K562 (cell line): ENCODE data around the gene KNTC1. TPM values are rescaled to one million over a fixed set of nuclear protein-coding genes. Genes with fewer than 3 reads are reported as not detected.
A peak's percentile ranks its signal among the peaks of the same experiment; 100 is the strongest.

ENCODE experiments used
- ERF ChIP-seq: fragments of 450-650 bp; formaldehyde crosslinking; IDR thresholded peaks from 2 replicates; pipeline ENCODE4 v1.4.0; 2020; ENCODE audit warnings: mild to moderate bottlenecking, mixed read lengths
- GATA2 ChIP-seq: sonication (generic); formaldehyde crosslinking; IDR thresholded peaks from 2 replicates; pipeline ENCODE4 v1.4.0; 2020; ENCODE audit warnings: mild to moderate bottlenecking, missing genetic modification reagents
- HLTF ChIP-seq: fragments of 450-650 bp; IDR thresholded peaks from 2 replicates; pipeline ENCODE4 v1.6.1; 2016
- HMG20B ChIP-seq: fragments of 250-450 bp; sonication (Bioruptor Pico); IDR thresholded peaks from 2 replicates; pipeline ENCODE4 v1.5.0; 2021; ENCODE audit warnings: mild to moderate bottlenecking
- MTA3 ChIP-seq: fragments of 450-650 bp; formaldehyde crosslinking; IDR thresholded peaks from 2 replicates; pipeline ENCODE4 v1.6.1; 2017; ENCODE audit warnings: mild to moderate bottlenecking, borderline replicate concordance
- MYC ChIP-seq, 2 experiments: fragments of 250-450 bp in 1 of 2; sonication (Bioruptor Pico) in 1 of 2; IDR thresholded peaks; 2 replicates each; pipeline versions ENCODE4 v1.5.1 to v1.6.1; 2012 to 2021; ENCODE audit warnings: low read depth in 2 of 2, borderline replicate concordance in 1 of 2, improper control_type of control experiment in 1 of 2, low read length in 1 of 2, mild to moderate bottlenecking in 1 of 2, moderate library complexity in 1 of 2
- PHB2 ChIP-seq: fragments of 450-650 bp; IDR thresholded peaks from 2 replicates; pipeline ENCODE4 v1.6.1; 2017; ENCODE audit warnings: low read depth
- PTRF ChIP-seq: fragments of 450-650 bp; IDR thresholded peaks from 2 replicates; pipeline ENCODE4 v1.6.1; 2016; ENCODE audit warnings: mild to moderate bottlenecking, missing genetic modification characterization, missing compliant biosample characterization
- SMAD1 ChIP-seq: fragments of 150-350 bp; IDR thresholded peaks from 2 replicates; pipeline ENCODE4 v1.6.1; 2014; ENCODE audit warnings: low read length, low read depth; ENCODE audit not compliant: partially characterized antibody
- SMARCE1 ChIP-seq: fragments of 450-650 bp; IDR thresholded peaks from 2 replicates; pipeline ENCODE4 v1.7.1; 2016; ENCODE audit warnings: mild to moderate bottlenecking
- TAL1 ChIP-seq: fragments of 450-650 bp; IDR thresholded peaks from 2 replicates; pipeline ENCODE4 v1.6.1; 2016; ENCODE audit warnings: mild to moderate bottlenecking
- ZFP36 ChIP-seq: fragments of 150-350 bp; IDR thresholded peaks from 2 replicates; pipeline ENCODE4 v1.6.1; 2018; ENCODE audit warnings: low read length, low read depth; ENCODE audit not compliant: partially characterized antibody
- ZNF778 ChIP-seq: fragments of 450-650 bp; formaldehyde crosslinking; IDR thresholded peaks from 2 replicates; pipeline ENCODE4 v1.4.0; 2020; ENCODE audit warnings: mild to moderate bottlenecking, moderate library complexity
- polyA plus RNA-seq, 8 experiments: library from polyadenylated mRNA; depleted of rRNA in 4 of 8; stranded (reverse) in 5 of 8; unstranded in 3 of 8; fragments of >200 nt; fragmentation: Nextera tagmentation in 2 of 8; fragmentation: Illumina TruSeq in 1 of 8; extraction: Ambion mirVana in 2 of 8; extraction: Trizol in 1 of 8; gene quantifications; 2 replicates each; pipeline versions ENCODE4 v1.2.1 to v1.2.3, GENCODE V29; 2011 to 2014; ENCODE audit warnings: inconsistent platforms in 1 of 8, missing spikeins in 1 of 8
- total RNA-seq, 7 experiments: library from RNA; depleted of rRNA in 6 of 7; stranded (reverse); fragments of >200 nt in 6 of 7; fragmentation: Illumina TruSeq in 2 of 7; extraction: Trizol in 2 of 7; gene quantifications; 2 replicates each; pipeline versions ENCODE4 v1.2.1 to v1.2.3, GENCODE V29; 2011 to 2021; ENCODE audit warnings: low replicate concordance in 1 of 7
- TF ChIP-seq, protein P1 (sequence below): fragments of 250-450 bp; sonication (Bioruptor Pico); IDR thresholded peaks from 2 replicates; pipeline ENCODE4 v1.5.0; 2021
- TF ChIP-seq, protein P2 (sequence below): fragments of 250-450 bp; sonication (Bioruptor Pico); IDR thresholded peaks from 2 replicates; pipeline ENCODE4 v1.4.0; 2020; ENCODE audit warnings: borderline replicate concordance
- TF ChIP-seq, protein P3 (sequence below), 2 experiments: IDR thresholded peaks; 2 replicates each; pipeline ENCODE4 v1.6.1; 2012; ENCODE audit warnings: improper control_type of control experiment in 2 of 2, low read depth in 2 of 2, low read length in 2 of 2, borderline replicate concordance in 1 of 2
- TF ChIP-seq, protein P4 (sequence below): fragments of 250-450 bp; sonication (Bioruptor Pico); IDR thresholded peaks from 2 replicates; pipeline ENCODE4 v1.8.0; 2022; ENCODE audit warnings: moderate library complexity, mild to moderate bottlenecking, inconsistent platforms
- TF ChIP-seq, protein P5 (sequence below): sonication (generic); formaldehyde crosslinking; IDR thresholded peaks from 2 replicates; pipeline ENCODE4 v1.4.0; 2020; ENCODE audit warnings: mild to moderate bottlenecking, missing genetic modification reagents
- TF ChIP-seq, protein P6 (sequence below): IDR thresholded peaks from 3 replicates; pipeline ENCODE4 v1.6.1; 2011; ENCODE audit warnings: borderline replicate concordance, mild to moderate bottlenecking; ENCODE audit not compliant: insufficient read length, insufficient read depth

KNTC1 gene
- total and polyA plus RNA-seq, 9 of the 15 experiments (the other 6 are each of a cell fraction or from before 2014, with no cell fraction given), result 38.9 to 135 (median 99.6) TPM

DNA sequence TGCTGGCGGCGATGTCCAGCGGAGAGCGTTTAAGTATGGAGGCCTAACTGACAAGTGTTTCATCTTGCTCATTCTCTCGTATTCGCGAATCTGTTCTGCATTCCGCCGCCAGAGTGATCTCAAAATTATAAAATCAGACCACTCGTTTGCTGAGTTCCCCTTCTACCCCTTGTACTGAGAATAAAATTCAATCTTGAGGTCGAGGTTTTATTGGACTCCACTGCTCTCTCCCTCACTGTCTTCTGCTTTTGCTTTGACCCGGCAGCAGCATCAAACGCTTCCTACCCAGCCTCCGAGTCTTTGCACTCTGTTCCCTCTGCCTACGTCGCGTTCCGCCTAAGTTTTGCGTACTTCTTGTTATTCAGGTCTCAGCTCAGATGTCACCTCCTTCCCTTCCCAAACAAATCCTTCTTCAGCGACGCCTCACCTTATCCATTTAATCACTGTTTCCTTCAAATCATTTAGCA lies 462 bp downstream of the KNTC1 start (continued):
- TF ChIP-seq MYC (IDR thresholded peaks at IDR 0.05; ENCODE audit: low read depth, low read length) (no peak), MYC (CRISPR knock-in tag; IDR thresholded peaks at IDR 0.05; ENCODE audit: borderline replicate concordance, low read depth) (no peak), SMAD1 (no peak), ZFP36 (no peak), HLTF (0 out of 2 replicates have a peak, but pooled peaks have one; percentile 10), TAL1 (no peak), SMARCE1 (peak; percentile 65; the same call in 1 of the 2 replicates), ZNF778 (no peak), HMG20B (CRISPR knock-in tag) (no peak), PHB2 (0 out of 2 replicates have a peak, but pooled peaks have one; percentile 16), MTA3 (no peak), GATA2 (CRISPR knock-in tag) (peak; percentile 13; the same call in 1 of the 2 replicates), PTRF (tag) (no peak), ERF (CRISPR knock-in tag) (no peak)
- TF ChIP-seq, protein P1, sequence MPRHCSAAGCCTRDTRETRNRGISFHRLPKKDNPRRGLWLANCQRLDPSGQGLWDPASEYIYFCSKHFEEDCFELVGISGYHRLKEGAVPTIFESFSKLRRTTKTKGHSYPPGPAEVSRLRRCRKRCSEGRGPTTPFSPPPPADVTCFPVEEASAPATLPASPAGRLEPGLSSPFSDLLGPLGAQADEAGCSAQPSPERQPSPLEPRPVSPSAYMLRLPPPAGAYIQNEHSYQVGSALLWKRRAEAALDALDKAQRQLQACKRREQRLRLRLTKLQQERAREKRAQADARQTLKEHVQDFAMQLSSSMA (CRISPR knock-in tag), result no peak
- TF ChIP-seq, protein P2, sequence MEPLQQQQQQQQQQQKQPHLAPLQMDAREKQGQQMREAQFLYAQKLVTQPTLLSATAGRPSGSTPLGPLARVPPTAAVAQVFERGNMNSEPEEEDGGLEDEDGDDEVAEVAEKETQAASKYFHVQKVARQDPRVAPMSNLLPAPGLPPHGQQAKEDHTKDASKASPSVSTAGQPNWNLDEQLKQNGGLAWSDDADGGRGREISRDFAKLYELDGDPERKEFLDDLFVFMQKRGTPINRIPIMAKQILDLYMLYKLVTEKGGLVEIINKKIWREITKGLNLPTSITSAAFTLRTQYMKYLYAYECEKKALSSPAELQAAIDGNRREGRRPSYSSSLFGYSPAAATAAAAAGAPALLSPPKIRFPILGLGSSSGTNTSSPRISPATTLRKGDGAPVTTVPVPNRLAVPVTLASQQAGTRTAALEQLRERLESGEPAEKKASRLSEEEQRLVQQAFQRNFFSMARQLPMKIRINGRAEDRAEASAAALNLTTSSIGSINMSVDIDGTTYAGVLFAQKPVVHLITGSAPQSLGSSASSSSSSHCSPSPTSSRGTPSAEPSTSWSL (CRISPR knock-in tag), result no peak
- TF ChIP-seq, protein P3, sequence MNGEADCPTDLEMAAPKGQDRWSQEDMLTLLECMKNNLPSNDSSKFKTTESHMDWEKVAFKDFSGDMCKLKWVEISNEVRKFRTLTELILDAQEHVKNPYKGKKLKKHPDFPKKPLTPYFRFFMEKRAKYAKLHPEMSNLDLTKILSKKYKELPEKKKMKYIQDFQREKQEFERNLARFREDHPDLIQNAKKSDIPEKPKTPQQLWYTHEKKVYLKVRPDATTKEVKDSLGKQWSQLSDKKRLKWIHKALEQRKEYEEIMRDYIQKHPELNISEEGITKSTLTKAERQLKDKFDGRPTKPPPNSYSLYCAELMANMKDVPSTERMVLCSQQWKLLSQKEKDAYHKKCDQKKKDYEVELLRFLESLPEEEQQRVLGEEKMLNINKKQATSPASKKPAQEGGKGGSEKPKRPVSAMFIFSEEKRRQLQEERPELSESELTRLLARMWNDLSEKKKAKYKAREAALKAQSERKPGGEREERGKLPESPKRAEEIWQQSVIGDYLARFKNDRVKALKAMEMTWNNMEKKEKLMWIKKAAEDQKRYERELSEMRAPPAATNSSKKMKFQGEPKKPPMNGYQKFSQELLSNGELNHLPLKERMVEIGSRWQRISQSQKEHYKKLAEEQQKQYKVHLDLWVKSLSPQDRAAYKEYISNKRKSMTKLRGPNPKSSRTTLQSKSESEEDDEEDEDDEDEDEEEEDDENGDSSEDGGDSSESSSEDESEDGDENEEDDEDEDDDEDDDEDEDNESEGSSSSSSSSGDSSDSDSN (IDR thresholded peaks at IDR 0.05; ENCODE audit: borderline replicate concordance in 1 of 2, low read depth in 2 of 2, low read length in 2 of 2), result no peak
- TF ChIP-seq, protein P4, sequence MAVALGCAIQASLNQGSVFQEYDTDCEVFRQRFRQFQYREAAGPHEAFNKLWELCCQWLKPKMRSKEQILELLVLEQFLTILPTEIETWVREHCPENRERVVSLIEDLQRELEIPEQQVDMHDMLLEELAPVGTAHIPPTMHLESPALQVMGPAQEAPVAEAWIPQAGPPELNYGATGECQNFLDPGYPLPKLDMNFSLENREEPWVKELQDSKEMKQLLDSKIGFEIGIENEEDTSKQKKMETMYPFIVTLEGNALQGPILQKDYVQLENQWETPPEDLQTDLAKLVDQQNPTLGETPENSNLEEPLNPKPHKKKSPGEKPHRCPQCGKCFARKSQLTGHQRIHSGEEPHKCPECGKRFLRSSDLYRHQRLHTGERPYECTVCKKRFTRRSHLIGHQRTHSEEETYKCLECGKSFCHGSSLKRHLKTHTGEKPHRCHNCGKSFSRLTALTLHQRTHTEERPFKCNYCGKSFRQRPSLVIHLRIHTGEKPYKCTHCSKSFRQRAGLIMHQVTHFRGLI (CRISPR knock-in tag), result no peak
- TF ChIP-seq, protein P5, sequence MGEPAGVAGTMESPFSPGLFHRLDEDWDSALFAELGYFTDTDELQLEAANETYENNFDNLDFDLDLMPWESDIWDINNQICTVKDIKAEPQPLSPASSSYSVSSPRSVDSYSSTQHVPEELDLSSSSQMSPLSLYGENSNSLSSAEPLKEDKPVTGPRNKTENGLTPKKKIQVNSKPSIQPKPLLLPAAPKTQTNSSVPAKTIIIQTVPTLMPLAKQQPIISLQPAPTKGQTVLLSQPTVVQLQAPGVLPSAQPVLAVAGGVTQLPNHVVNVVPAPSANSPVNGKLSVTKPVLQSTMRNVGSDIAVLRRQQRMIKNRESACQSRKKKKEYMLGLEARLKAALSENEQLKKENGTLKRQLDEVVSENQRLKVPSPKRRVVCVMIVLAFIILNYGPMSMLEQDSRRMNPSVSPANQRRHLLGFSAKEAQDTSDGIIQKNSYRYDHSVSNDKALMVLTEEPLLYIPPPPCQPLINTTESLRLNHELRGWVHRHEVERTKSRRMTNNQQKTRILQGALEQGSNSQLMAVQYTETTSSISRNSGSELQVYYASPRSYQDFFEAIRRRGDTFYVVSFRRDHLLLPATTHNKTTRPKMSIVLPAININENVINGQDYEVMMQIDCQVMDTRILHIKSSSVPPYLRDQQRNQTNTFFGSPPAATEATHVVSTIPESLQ (CRISPR knock-in tag), result 0 out of 2 replicates have a peak, but pooled peaks have one; percentile 75
- TF ChIP-seq, protein P6, sequence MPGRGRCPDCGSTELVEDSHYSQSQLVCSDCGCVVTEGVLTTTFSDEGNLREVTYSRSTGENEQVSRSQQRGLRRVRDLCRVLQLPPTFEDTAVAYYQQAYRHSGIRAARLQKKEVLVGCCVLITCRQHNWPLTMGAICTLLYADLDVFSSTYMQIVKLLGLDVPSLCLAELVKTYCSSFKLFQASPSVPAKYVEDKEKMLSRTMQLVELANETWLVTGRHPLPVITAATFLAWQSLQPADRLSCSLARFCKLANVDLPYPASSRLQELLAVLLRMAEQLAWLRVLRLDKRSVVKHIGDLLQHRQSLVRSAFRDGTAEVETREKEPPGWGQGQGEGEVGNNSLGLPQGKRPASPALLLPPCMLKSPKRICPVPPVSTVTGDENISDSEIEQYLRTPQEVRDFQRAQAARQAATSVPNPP, result no peak
